HCT116 (cell line): ENCODE data around the gene BOC. TPM values are rescaled to one million over a fixed set of nuclear protein-coding genes. Genes with fewer than 3 reads are reported as not detected.

Experiments used
- ATAC-seq: fragments of 200-7000 bp; cut with Tn5 transposase; 2 replicates; pipeline ENCODE4 v1.9.1; 2020; ENCODE audit warnings: mild to moderate bottlenecking, moderate library complexity
- BruUV-seq: library from RNA; stranded (reverse); fragments of 400-500 nt; replicated peaks from 2 replicates; lab custom pipeline; 2021; lab: Mats Ljungman, UMichigan
- CTCF ChIA-PET: fragments of 300-600 bp; sonication (Branson Sonifier 250); formaldehyde crosslinking; loops from one replicate; lab custom pipeline; 2021; ENCODE audit warnings: antibody characterized with exemption; lab: Charles Lee
- POLR2A ChIA-PET: fragments of 300-600, 350-600 bp; sonication (Branson Sonifier 250); formaldehyde crosslinking; loops from one replicate; lab custom pipeline; 2021; ENCODE audit warnings: antibody characterized with exemption; lab: Charles Lee
- RAD21 ChIA-PET, 2 experiments: fragments of 300-600 bp; sonication (Branson Sonifier 250); formaldehyde crosslinking; loops; one replicate each; lab custom pipeline; 2023; ENCODE audit warnings: low total read pairs in 2 of 2; ENCODE audit not compliant: uncharacterized antibody in 2 of 2, unreplicated experiment in 2 of 2, low non-redundant PET in 1 of 2; lab: Charles Lee
- DNase-seq: peaks from one replicate; pipeline ENCODE4 v3.0.0-alpha.2; 2010; ENCODE audit warnings: low read depth, low spot score
- H2AFZ ChIP-seq: fragments of 200-600 bp; shearing (Covaris generic), sonication (generic); 2 replicates; pipeline ENCODE4 v1.6.1; 2017; ENCODE audit warnings: low read depth, mixed run types, mixed read lengths, antibody characterized with exemption, low read length; ENCODE audit not compliant: poor library complexity, severe bottlenecking
- H3K27ac ChIP-seq: 2 replicates; pipeline ENCODE4 v1.5.1; 2012; ENCODE audit warnings: low read depth, low read length
- H3K27me3 ChIP-seq: fragments of 200-600 bp; sonication (generic); 2 replicates; pipeline ENCODE4 v1.6.1; 2016; ENCODE audit warnings: mixed run types, low read length, mixed read lengths; ENCODE audit not compliant: insufficient read depth
- H3K36me3 ChIP-seq, 2 experiments: fragments of 200-500 bp in 1 of 2; fragments of 200-600 bp in 1 of 2; sonication (Bioruptor generic) in 1 of 2; sonication (generic) in 1 of 2; 2 replicates each; pipeline versions ENCODE4 v1.5.1 to v1.6.1; 2014 to 2016; ENCODE audit warnings: low read length in 2 of 2, inconsistent platforms in 1 of 2, mixed read lengths in 1 of 2, mixed run types in 1 of 2; ENCODE audit not compliant: insufficient read depth in 2 of 2, control insufficient read depth in 1 of 2
- H3K4me1 ChIP-seq, 2 experiments: fragments of 200-600 bp in 1 of 2; sonication (generic) in 1 of 2; 2 replicates each; pipeline versions ENCODE4 v1.5.1 to v1.6.1; 2012 to 2017; ENCODE audit warnings: low read length in 2 of 2, inconsistent platforms in 1 of 2, mild to moderate bottlenecking in 1 of 2, mixed read lengths in 1 of 2, mixed run types in 1 of 2, moderate library complexity in 1 of 2; ENCODE audit not compliant: insufficient read depth in 2 of 2, control insufficient read depth in 1 of 2
- H3K4me2 ChIP-seq: fragments of 200-600 bp; sonication (generic); 2 replicates; pipeline ENCODE4 v1.6.1; 2017; ENCODE audit warnings: mixed run types, low read length, mixed read lengths
- H3K4me3 ChIP-seq, 2 experiments: fragments of 200-600 bp in 1 of 2; sonication (generic) in 1 of 2; replicated peaks in 1 of 2; 2 replicates each; pipeline ENCODE4 v1.5.1; 2011 to 2016; ENCODE audit warnings: low read length in 2 of 2, control low read depth in 1 of 2, low read depth in 1 of 2, mild to moderate bottlenecking in 1 of 2, mixed read lengths in 1 of 2, mixed run types in 1 of 2
- H3K79me2 ChIP-seq: fragments of 200-600 bp; sonication (generic); 2 replicates; pipeline ENCODE4 v1.6.1; 2017; ENCODE audit warnings: mild to moderate bottlenecking, mixed run types, low read length, moderate library complexity, mixed read lengths; ENCODE audit not compliant: insufficient read depth
- H3K9ac ChIP-seq: fragments of 200-600 bp; sonication (generic); 2 replicates; pipeline ENCODE4 v1.6.1; 2016; ENCODE audit warnings: low read length, mixed read lengths
- H3K9me2 ChIP-seq: fragments of 200-600 bp; sonication (generic), shearing (Covaris generic); 2 replicates; pipeline ENCODE4 v1.6.1; 2017; ENCODE audit warnings: mixed run types, mild to moderate bottlenecking, moderate library complexity; ENCODE audit not compliant: insufficient read depth
- H3K9me3 ChIP-seq, 2 experiments: fragments of 200-500 bp in 1 of 2; fragments of 200-600 bp in 1 of 2; sonication (Bioruptor generic) in 1 of 2; sonication (generic) in 1 of 2; 2 replicates each; pipeline ENCODE4 v1.6.1; 2014 to 2017; ENCODE audit warnings: low read length in 2 of 2, mixed read lengths in 2 of 2, inconsistent platforms in 1 of 2, low read depth in 1 of 2, mild to moderate bottlenecking in 1 of 2, mixed run types in 1 of 2, moderate library complexity in 1 of 2; ENCODE audit not compliant: control insufficient read depth in 1 of 2, insufficient read depth in 1 of 2
- H4K20me1 ChIP-seq: fragments of 200-600 bp; sonication (generic), shearing (Covaris generic); 2 replicates; pipeline ENCODE4 v1.6.1; 2017; ENCODE audit warnings: mixed run types, mild to moderate bottlenecking, moderate library complexity; ENCODE audit not compliant: insufficient read depth
- CBX3 ChIP-seq: IDR thresholded peaks from 2 replicates; pipeline ENCODE4 v1.6.1; 2012; ENCODE audit warnings: low read depth
- CEBPB ChIP-seq: IDR thresholded peaks from 2 replicates; pipeline ENCODE4 v1.6.1; 2012; ENCODE audit warnings: low read depth
- ELF1 ChIP-seq: IDR thresholded peaks from 2 replicates; pipeline ENCODE4 v1.6.1; 2012; ENCODE audit warnings: low read depth, borderline replicate concordance
- SRF ChIP-seq: IDR thresholded peaks from 2 replicates; pipeline ENCODE4 v1.6.1; 2012; ENCODE audit warnings: low read depth
- TCF7L2 ChIP-seq: IDR thresholded peaks from 2 replicates; pipeline ENCODE4 v1.7.0; 2011; ENCODE audit warnings: borderline replicate concordance, inconsistent platforms; ENCODE audit not compliant: insufficient read depth, insufficient read length; ENCODE audit errors: extremely low read depth
- YY1 ChIP-seq: IDR thresholded peaks from 2 replicates; pipeline ENCODE4 v1.6.1; 2011; ENCODE audit warnings: low read length, low read depth, moderate library complexity, mild to moderate bottlenecking; ENCODE audit not compliant: insufficient replicate concordance; ENCODE audit errors: extremely low read depth
- ZFX ChIP-seq: fragments of 450-650 bp; IDR thresholded peaks from 2 replicates; pipeline ENCODE4 v1.6.1; 2017
- ZNF274 ChIP-seq: fragments of 200-500 bp; sonication (Bioruptor generic); IDR thresholded peaks from 2 replicates; pipeline ENCODE4 v1.6.1; 2014; ENCODE audit warnings: mild to moderate bottlenecking, low read depth, low read length, inconsistent platforms
- intact Hi-C: fragments of 100-400 bp; cut with micrococcal nuclease; formaldehyde crosslinking; loops from 2 replicates; pipeline ENCODE4 v1.10.0; 2022
- total RNA-seq: library from RNA; stranded (reverse); gene quantifications from one replicate; pipeline ENCODE4 v1.2.1, GENCODE V29; 2021; ENCODE audit not compliant: unreplicated experiment
- TF ChIP-seq, protein P1 (sequence below): IDR thresholded peaks from 2 replicates; pipeline ENCODE4 v1.6.1; 2012; ENCODE audit warnings: low read depth
- TF ChIP-seq, protein P2 (sequence below): IDR thresholded peaks from 2 replicates; pipeline ENCODE4 v1.6.1; 2012
- TF ChIP-seq, protein P3 (sequence below): IDR thresholded peaks from 2 replicates; pipeline ENCODE4 v1.6.1; 2011; ENCODE audit warnings: mild to moderate bottlenecking, low read length, moderate library complexity; ENCODE audit not compliant: insufficient replicate concordance; ENCODE audit errors: extremely low read depth

BOC gene
- total RNA-seq, 1 experiment from 2014 or later: 3.3 TPM

DNA sequence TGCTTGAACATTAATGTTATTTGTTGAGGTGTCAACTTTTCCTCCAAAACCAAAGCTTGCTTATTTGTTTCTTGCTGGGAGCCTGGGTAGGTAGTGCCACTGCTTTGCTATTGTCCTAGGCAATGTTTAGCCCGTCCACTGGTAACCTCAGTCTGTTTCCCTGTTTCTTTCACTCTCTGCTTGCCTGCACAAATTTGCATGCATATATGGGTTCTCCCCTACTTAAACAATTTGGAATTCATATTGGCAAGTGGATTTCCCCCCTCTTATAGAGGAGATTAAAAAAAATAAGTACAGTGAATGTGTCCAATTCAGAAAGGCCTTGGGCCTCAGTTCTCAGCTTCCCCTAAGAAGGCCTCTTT is 45.0 kb upstream of the BOC start:
- H3K9me3 ChIP-seq: no peaks in the 10 kb centered on the region
- no peaks in the 10 kb centered on the region for H3K36me3 ChIP-seq
- ATAC-seq: no peak
- H3K27ac ChIP-seq: no peak overlapping the region
- no peaks in the 10 kb centered on the region for H3K9me2 ChIP-seq
- intact Hi-C loops: no loop called here
- no peak overlapping the region for H3K4me3 ChIP-seq
- no peak overlapping the region for H3K9ac ChIP-seq
- no peaks in the 10 kb centered on the region for H3K4me1 ChIP-seq
- no peak for TF ChIP-seq ELF1
- TF ChIP-seq ZNF274: no peak
- TF ChIP-seq, protein P1, sequence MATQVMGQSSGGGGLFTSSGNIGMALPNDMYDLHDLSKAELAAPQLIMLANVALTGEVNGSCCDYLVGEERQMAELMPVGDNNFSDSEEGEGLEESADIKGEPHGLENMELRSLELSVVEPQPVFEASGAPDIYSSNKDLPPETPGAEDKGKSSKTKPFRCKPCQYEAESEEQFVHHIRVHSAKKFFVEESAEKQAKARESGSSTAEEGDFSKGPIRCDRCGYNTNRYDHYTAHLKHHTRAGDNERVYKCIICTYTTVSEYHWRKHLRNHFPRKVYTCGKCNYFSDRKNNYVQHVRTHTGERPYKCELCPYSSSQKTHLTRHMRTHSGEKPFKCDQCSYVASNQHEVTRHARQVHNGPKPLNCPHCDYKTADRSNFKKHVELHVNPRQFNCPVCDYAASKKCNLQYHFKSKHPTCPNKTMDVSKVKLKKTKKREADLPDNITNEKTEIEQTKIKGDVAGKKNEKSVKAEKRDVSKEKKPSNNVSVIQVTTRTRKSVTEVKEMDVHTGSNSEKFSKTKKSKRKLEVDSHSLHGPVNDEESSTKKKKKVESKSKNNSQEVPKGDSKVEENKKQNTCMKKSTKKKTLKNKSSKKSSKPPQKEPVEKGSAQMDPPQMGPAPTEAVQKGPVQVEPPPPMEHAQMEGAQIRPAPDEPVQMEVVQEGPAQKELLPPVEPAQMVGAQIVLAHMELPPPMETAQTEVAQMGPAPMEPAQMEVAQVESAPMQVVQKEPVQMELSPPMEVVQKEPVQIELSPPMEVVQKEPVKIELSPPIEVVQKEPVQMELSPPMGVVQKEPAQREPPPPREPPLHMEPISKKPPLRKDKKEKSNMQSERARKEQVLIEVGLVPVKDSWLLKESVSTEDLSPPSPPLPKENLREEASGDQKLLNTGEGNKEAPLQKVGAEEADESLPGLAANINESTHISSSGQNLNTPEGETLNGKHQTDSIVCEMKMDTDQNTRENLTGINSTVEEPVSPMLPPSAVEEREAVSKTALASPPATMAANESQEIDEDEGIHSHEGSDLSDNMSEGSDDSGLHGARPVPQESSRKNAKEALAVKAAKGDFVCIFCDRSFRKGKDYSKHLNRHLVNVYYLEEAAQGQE: no peak
- TF ChIP-seq, protein P2, sequence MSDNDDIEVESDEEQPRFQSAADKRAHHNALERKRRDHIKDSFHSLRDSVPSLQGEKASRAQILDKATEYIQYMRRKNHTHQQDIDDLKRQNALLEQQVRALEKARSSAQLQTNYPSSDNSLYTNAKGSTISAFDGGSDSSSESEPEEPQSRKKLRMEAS: no peak
- no peak for TF ChIP-seq SRF
- TF ChIP-seq CEBPB: no peak
- TF ChIP-seq, protein P3, sequence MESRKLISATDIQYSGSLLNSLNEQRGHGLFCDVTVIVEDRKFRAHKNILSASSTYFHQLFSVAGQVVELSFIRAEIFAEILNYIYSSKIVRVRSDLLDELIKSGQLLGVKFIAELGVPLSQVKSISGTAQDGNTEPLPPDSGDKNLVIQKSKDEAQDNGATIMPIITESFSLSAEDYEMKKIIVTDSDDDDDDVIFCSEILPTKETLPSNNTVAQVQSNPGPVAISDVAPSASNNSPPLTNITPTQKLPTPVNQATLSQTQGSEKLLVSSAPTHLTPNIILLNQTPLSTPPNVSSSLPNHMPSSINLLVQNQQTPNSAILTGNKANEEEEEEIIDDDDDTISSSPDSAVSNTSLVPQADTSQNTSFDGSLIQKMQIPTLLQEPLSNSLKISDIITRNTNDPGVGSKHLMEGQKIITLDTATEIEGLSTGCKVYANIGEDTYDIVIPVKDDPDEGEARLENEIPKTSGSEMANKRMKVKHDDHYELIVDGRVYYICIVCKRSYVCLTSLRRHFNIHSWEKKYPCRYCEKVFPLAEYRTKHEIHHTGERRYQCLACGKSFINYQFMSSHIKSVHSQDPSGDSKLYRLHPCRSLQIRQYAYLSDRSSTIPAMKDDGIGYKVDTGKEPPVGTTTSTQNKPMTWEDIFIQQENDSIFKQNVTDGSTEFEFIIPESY: no peak
- TF ChIP-seq CBX3: no peak
- no peak for TF ChIP-seq TCF7L2
- no peak for TF ChIP-seq ZFX
- no peak for TF ChIP-seq YY1
- ChIA-PET CTCF (no interaction called here), RAD21 (no interaction called here), POLR2A (no interaction called here)
- H3K27me3 ChIP-seq: no peaks in the 10 kb centered on the region
- DNase-seq: no peak
- no peak overlapping the region for H2AFZ ChIP-seq
- no peaks in the 10 kb centered on the region for H3K79me2 ChIP-seq
- no peaks in the 10 kb centered on the region for H4K20me1 ChIP-seq
- no TSS peak for BruUV-seq
- H3K4me2 ChIP-seq: no peak overlapping the region
